Upper lobe of left lung (tissue), 4 donors: Measurements from ENCODE around the gene RAD50.

Source experiments
- EP300 ChIP-seq, 4 donors: sonication (generic); formaldehyde crosslinking; IDR thresholded peaks; one replicate each; pipeline ENCODE4 v1.5.1; 2017; ENCODE audit warnings: antibody characterized with exemption in 4 of 4, control low read depth in 2 of 4
- POLR2A ChIP-seq, 4 donors: fragments of 450-650 bp; IDR thresholded peaks; one replicate each; pipeline ENCODE4 v1.5.1; 2016 to 2017; ENCODE audit warnings: antibody characterized with exemption in 4 of 4, mild to moderate bottlenecking in 2 of 4
- TF ChIP-seq, protein P1 (sequence below), 6 experiments: fragments of 450-650 bp in 4 of 6; fragments of 200-600 bp in 2 of 6; sonication (generic) in 2 of 6; IDR thresholded peaks; one replicate each; pipeline ENCODE4 v1.5.1; 2016 to 2019; ENCODE audit warnings: antibody characterized with exemption in 6 of 6

DNA sequence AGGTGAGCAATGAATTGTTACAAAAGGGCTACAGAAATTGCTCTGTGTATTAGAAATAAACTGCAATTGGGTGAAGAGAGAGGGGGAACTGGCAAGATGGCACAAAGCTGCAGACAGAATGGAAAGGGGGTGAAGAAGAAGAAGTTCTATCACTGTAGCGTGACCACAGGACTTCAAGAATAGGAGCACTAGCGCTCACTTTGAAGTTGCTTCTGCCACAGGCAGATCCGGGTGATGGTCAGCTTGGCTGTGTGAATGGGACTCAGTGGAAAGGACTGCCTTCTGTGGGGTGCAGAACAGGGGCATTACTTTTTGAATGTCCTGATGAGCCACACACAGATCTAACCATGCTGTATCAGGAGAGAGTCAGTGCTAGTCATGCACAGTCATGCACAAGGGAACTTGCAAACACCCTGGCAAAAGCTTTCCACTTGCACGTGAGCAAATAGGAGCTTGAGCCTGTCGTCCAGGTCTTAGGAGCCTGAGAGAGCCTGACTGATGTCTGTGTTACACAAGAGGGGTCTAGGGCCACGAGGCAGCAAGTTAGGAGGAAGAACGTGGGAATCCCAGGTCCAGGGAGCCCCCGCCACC is 29.7 kb upstream of the RAD50 start:
- TF ChIP-seq, protein P1, sequence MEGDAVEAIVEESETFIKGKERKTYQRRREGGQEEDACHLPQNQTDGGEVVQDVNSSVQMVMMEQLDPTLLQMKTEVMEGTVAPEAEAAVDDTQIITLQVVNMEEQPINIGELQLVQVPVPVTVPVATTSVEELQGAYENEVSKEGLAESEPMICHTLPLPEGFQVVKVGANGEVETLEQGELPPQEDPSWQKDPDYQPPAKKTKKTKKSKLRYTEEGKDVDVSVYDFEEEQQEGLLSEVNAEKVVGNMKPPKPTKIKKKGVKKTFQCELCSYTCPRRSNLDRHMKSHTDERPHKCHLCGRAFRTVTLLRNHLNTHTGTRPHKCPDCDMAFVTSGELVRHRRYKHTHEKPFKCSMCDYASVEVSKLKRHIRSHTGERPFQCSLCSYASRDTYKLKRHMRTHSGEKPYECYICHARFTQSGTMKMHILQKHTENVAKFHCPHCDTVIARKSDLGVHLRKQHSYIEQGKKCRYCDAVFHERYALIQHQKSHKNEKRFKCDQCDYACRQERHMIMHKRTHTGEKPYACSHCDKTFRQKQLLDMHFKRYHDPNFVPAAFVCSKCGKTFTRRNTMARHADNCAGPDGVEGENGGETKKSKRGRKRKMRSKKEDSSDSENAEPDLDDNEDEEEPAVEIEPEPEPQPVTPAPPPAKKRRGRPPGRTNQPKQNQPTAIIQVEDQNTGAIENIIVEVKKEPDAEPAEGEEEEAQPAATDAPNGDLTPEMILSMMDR (IDR thresholded peaks at IDR 0.05) = no peak
- TF ChIP-seq POLR2A (IDR thresholded peaks at IDR 0.05) (no peak), EP300 (IDR thresholded peaks at IDR 0.05) (no peak)
